HepG2 (cell line): ENCODE measurements around the gene DDRGK1. TPM values are rescaled to one million over a fixed set of nuclear protein-coding genes. Genes with fewer than 3 reads are reported as not detected.

ENCODE experiments used
- CEBPB ChIP-seq: IDR thresholded peaks from 2 replicates; pipeline ENCODE4 v1.6.1; 2011; ENCODE audit warnings: low read depth, low read length, improper control_type of control experiment, borderline replicate concordance
- DR1 ChIP-seq: sonication (generic); formaldehyde crosslinking; IDR thresholded peaks from 2 replicates; pipeline ENCODE4 v1.8.0; 2021; ENCODE audit warnings: mild to moderate bottlenecking, missing genetic modification reagents, inconsistent platforms
- FOXM1 ChIP-seq: sonication (generic); formaldehyde crosslinking; IDR thresholded peaks from 2 replicates; pipeline ENCODE4 v1.5.0; 2020; ENCODE audit warnings: missing genetic modification reagents
- HIVEP1 ChIP-seq: sonication (generic); formaldehyde crosslinking; IDR thresholded peaks from 2 replicates; pipeline ENCODE4 v1.4.0; 2020; ENCODE audit warnings: mild to moderate bottlenecking, missing genetic modification reagents
- IRF2 ChIP-seq: IDR thresholded peaks from 2 replicates; pipeline ENCODE4 v1.6.1; 2018; ENCODE audit warnings: missing genetic modification reagents, missing compliant biosample characterization
- KIAA2018 ChIP-seq: sonication (generic); formaldehyde crosslinking; IDR thresholded peaks from 2 replicates; pipeline ENCODE4 v1.5.0; 2020; ENCODE audit warnings: mild to moderate bottlenecking, missing genetic modification reagents, borderline replicate concordance
- LBX2 ChIP-seq: sonication (generic); formaldehyde crosslinking; IDR thresholded peaks from 2 replicates; pipeline ENCODE4 v1.5.0; 2020; ENCODE audit warnings: missing genetic modification reagents, mild to moderate bottlenecking, borderline replicate concordance
- MYC ChIP-seq: sonication (generic); formaldehyde crosslinking; IDR thresholded peaks from 2 replicates; pipeline ENCODE4 v1.9.0; 2021; ENCODE audit warnings: missing genetic modification reagents, borderline replicate concordance
- POLR2AphosphoS2 ChIP-seq: IDR thresholded peaks from 2 replicates; pipeline ENCODE4 v1.6.1; 2011; ENCODE audit warnings: low read depth, low read length, improper control_type of control experiment
- SOX5 ChIP-seq: IDR thresholded peaks from 2 replicates; pipeline ENCODE4 v1.6.1; 2016; ENCODE audit warnings: borderline replicate concordance
- SPEN ChIP-seq: sonication (generic); formaldehyde crosslinking; IDR thresholded peaks from 2 replicates; pipeline ENCODE4 v1.5.1; 2020; ENCODE audit warnings: low read depth, mild to moderate bottlenecking, missing genetic modification reagents
- YEATS4 ChIP-seq: sonication (generic); formaldehyde crosslinking; IDR thresholded peaks from 2 replicates; pipeline ENCODE4 v1.4.0; 2020; ENCODE audit warnings: missing genetic modification reagents, borderline replicate concordance
- ZBTB3 ChIP-seq: sonication (generic); formaldehyde crosslinking; IDR thresholded peaks from 2 replicates; pipeline ENCODE4 v1.4.0; 2020; ENCODE audit warnings: low read depth, mild to moderate bottlenecking, moderate library complexity, missing genetic modification reagents, borderline replicate concordance
- ZBTB37 ChIP-seq: sonication (generic); formaldehyde crosslinking; IDR thresholded peaks from 2 replicates; pipeline ENCODE4 v1.4.0; 2020; ENCODE audit warnings: mild to moderate bottlenecking, missing genetic modification reagents
- ZBTB7A ChIP-seq: sonication (generic); formaldehyde crosslinking; IDR thresholded peaks from 2 replicates; pipeline ENCODE4 v1.8.0; 2022; ENCODE audit warnings: mild to moderate bottlenecking, missing genetic modification reagents
- ZMAT3 ChIP-seq: sonication (generic); formaldehyde crosslinking; conservative IDR thresholded peaks from 2 replicates; pipeline ENCODE4 v1.7.0; 2021; ENCODE audit warnings: missing genetic modification reagents
- ZNF17 ChIP-seq: sonication (generic); formaldehyde crosslinking; IDR thresholded peaks from 2 replicates; pipeline ENCODE4 v1.5.0; 2020; ENCODE audit warnings: mild to moderate bottlenecking, missing genetic modification reagents
- ZNF3 ChIP-seq: IDR thresholded peaks from 2 replicates; pipeline ENCODE4 v1.7.0; 2017; ENCODE audit warnings: inconsistent platforms
- ZNF563 ChIP-seq: sonication (generic); formaldehyde crosslinking; IDR thresholded peaks from 2 replicates; pipeline ENCODE4 v1.8.0; 2022; ENCODE audit warnings: mild to moderate bottlenecking, moderate library complexity, missing genetic modification reagents
- ZSCAN21 ChIP-seq: sonication (generic); formaldehyde crosslinking; IDR thresholded peaks from 2 replicates; pipeline ENCODE4 v1.8.0; 2022; ENCODE audit warnings: mild to moderate bottlenecking, missing genetic modification reagents, moderate library complexity, borderline replicate concordance
- ZSCAN30 ChIP-seq: sonication (generic); formaldehyde crosslinking; IDR thresholded peaks from 2 replicates; pipeline ENCODE4 v1.5.0; 2020; ENCODE audit warnings: mild to moderate bottlenecking, missing genetic modification reagents
- polyA plus RNA-seq, 8 experiments: library from polyadenylated mRNA; depleted of rRNA in 3 of 8; stranded (reverse) in 7 of 8; unstranded in 1 of 8; fragments of >200 nt; fragmentation: Illumina TruSeq in 4 of 8; extraction: Trizol in 4 of 8; gene quantifications; 2 replicates each; pipeline versions ENCODE4 v1.2.1 to v1.2.3, GENCODE V29; 2011 to 2016; ENCODE audit warnings: low read depth in 4 of 8, missing spikeins in 1 of 8, mixed read lengths in 1 of 8; ENCODE audit not compliant: insufficient read depth in 1 of 8
- total RNA-seq, 5 experiments: library from RNA; depleted of rRNA; stranded (reverse); fragments of >200 nt; fragmentation: Illumina TruSeq; extraction: Trizol; gene quantifications; 2 replicates each; pipeline ENCODE4 v1.2.3, GENCODE V29; 2016; ENCODE audit warnings: low read depth in 1 of 5

The DDRGK1 gene
- total and polyA plus RNA-seq, 2 of the 13 experiments (the other 11 are each of a cell fraction or from before 2014, with no cell fraction given): 96.7 to 149 TPM

- no peak for TF ChIP-seq ZBTB37 (CRISPR knock-in tag)
- peak; percentile 82; the same call in 1 of the 2 replicates for TF ChIP-seq ZBTB3 (CRISPR knock-in tag)
- peak; percentile 92; the same call in 1 of the 2 replicates for TF ChIP-seq ZNF17 (CRISPR knock-in tag)
- 0 out of 2 replicates have a peak, but pooled peaks have one; percentile 82 for TF ChIP-seq ZSCAN30
- peak; percentile 91 for TF ChIP-seq YEATS4 (CRISPR knock-in tag)
- no peak for TF ChIP-seq ZSCAN21 (CRISPR knock-in tag)
- peak; percentile 71 for TF ChIP-seq DR1
- TF ChIP-seq ZNF563 (CRISPR knock-in tag): no peak; the same call in 1 of the 2 replicates
- peak; percentile 98 for TF ChIP-seq MYC (CRISPR knock-in tag)
- peak; percentile 63; the same call in 1 of the 2 replicates for TF ChIP-seq ZNF3 (CRISPR knock-in tag)
- TF ChIP-seq LBX2 (CRISPR knock-in tag): 0 out of 2 replicates have a peak, but pooled peaks have one; percentile 74
- peak; percentile 88; the same call in 1 of the 2 replicates for TF ChIP-seq KIAA2018 (CRISPR knock-in tag)
- peak; percentile 91 for TF ChIP-seq SPEN
- peak; percentile 75 for TF ChIP-seq HIVEP1 (CRISPR knock-in tag)
- peak; percentile 97 for TF ChIP-seq ZBTB7A (CRISPR knock-in tag)
- peak; percentile 92 for TF ChIP-seq ZMAT3 (CRISPR knock-in tag)
- no peak for TF ChIP-seq FOXM1 (CRISPR knock-in tag)
- TF ChIP-seq IRF2 (CRISPR knock-in tag): peak; percentile 26; the same call in 1 of the 2 replicates
- no peak for TF ChIP-seq CEBPB
- TF ChIP-seq POLR2AphosphoS2: no peak
- TF ChIP-seq SOX5 (CRISPR knock-in tag): peak; percentile 32; the same call in 1 of the 2 replicates
Measured at GRCh38 chr20:3209257-3209945, 4.9 kb upstream of the DDRGK1 start, which contains the start of gene ITPA (continued).
